HepG2 (cell line): ENCODE data around the gene MED15.

ENCODE experiments used
- CTCF ChIP-seq: sonication (generic); formaldehyde crosslinking; IDR thresholded peaks from 2 replicates; pipeline ENCODE4 v1.5.0; 2020; ENCODE audit warnings: mild to moderate bottlenecking, missing genetic modification reagents, moderate library complexity
- REST ChIP-seq, 2 experiments: IDR thresholded peaks; 2 replicates each; pipeline ENCODE4 v1.6.1; 2011 to 2012; ENCODE audit warnings: low read length in 2 of 2, borderline replicate concordance in 1 of 2, low read depth in 1 of 2, mild to moderate bottlenecking in 1 of 2, moderate library complexity in 1 of 2
- ZNF530 ChIP-seq: sonication (generic); formaldehyde crosslinking; IDR thresholded peaks from 2 replicates; pipeline ENCODE4 v1.5.0; 2020; ENCODE audit warnings: low read depth, mild to moderate bottlenecking, missing genetic modification reagents
- TF ChIP-seq, protein P1 (sequence below): IDR thresholded peaks from 2 replicates; pipeline ENCODE4 v1.6.1; 2016; ENCODE audit warnings: mild to moderate bottlenecking

DNA sequence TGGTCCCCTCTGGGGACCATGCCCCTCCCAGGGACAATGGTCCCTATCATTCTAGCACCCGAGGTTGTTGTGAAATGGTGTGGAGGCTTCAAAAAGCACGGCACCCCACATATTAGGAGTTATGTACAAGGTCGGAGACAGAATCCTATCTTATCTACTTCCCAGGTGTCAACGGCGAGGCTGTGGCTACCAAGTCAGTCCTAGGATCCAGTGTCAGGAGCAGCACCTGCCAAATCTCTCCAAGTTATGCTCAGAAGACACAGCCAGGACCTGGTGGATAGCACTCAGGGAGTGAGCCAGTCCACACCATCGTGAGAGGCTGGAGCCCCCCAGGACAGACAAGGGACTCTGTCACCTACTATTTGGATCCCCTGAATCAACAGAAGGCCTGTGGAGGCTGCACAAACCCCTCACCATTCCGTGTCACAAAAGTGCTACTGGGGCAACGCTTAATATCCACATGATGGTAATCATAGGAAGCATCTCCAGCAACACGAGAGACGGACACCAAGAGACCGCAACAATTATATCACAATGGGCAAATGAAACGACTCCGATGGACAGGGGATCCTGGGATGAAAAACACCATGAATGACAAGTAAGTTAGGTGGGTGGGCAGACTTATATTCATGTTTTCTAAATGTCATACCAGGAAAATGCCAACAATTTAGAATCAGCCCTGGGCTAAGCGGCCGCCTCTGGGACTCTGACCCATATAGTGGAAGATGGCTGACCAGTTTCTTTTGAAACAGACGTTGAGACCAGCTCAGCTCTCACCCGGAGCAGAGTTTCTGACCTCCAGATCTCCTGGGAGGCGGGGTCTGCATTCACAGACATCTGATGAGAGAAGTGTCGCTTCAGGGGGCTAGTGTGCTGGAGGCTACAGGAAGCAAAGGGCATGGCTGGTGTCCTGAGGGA is 108.4 kb downstream of the MED15 start:
- TF ChIP-seq REST (IDR thresholded peaks at IDR 0.05; ENCODE audit: borderline replicate concordance in 1 of 2, low read depth in 1 of 2, low read length in 2 of 2) (no peak), CTCF (CRISPR knock-in tag) (no peak), ZNF530 (CRISPR knock-in tag) (no peak)
- TF ChIP-seq, protein P1, sequence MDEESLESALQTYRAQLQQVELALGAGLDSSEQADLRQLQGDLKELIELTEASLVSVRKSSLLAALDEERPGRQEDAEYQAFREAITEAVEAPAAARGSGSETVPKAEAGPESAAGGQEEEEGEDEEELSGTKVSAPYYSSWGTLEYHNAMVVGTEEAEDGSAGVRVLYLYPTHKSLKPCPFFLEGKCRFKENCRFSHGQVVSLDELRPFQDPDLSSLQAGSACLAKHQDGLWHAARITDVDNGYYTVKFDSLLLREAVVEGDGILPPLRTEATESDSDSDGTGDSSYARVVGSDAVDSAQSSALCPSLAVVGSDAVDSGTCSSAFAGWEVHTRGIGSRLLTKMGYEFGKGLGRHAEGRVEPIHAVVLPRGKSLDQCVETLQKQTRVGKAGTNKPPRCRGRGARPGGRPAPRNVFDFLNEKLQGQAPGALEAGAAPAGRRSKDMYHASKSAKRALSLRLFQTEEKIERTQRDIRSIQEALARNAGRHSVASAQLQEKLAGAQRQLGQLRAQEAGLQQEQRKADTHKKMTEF (CRISPR knock-in tag), result no peak
